GM12801 (cell line): ENCODE data around the gene MYL3.

ENCODE experiments used
- CTCF ChIP-seq: IDR thresholded peaks from one replicate; pipeline ENCODE4 v1.5.1; 2011; ENCODE audit warnings: control low read depth; ENCODE audit not compliant: insufficient read length; ENCODE audit errors: extremely low read depth

Gene MYL3

GRCh38 chr3:46897829-46898320 lies 34.6 kb upstream of the MYL3 start:
- TF ChIP-seq CTCF: no peak

DNA sequence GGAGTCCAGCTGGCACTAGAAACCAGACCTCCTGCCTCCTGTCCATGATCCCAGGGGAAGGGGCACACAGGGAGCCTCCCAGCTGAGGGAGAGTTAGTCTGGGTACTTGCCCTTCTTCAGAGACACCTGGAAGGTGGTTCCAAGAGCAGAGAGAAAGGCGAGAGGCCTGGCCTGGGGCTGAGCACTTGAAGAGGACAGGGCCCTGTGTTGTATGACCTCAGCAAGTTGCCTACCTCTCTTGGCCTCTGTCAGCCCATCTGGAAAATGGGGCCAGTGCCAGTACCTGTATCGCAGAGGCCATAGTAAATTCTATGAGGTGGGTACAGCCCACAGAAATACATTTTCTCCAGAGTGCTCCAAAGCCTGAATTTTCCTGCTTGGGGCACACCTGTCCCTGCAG lies 33.8 kb upstream of the MYL3 start:
- TF ChIP-seq CTCF: no peak

GRCh38 chr3:46896386-46896785 lies 33.1 kb upstream of the MYL3 start:
- no peak for TF ChIP-seq CTCF

DNA sequence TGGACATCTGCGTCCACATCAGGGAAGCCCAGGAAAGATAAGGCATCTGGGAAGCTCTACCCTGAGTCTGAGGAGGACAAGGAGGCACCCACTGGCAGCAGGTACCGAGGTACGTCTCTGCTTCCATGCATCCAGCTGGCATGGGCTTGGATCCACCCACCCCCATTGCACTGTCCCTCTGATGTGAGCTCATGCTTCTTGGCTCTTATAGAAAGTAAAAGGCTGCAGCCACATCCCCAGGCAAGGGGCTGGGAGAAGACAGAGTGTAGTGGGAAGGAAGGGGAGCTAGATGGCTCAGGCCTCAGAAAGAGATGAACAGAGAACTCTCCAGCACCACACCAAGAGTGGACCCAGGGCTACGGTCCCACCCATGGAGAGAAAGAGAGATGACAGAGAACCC lies 32.5 kb upstream of the MYL3 start:
- no peak for TF ChIP-seq CTCF

DNA sequence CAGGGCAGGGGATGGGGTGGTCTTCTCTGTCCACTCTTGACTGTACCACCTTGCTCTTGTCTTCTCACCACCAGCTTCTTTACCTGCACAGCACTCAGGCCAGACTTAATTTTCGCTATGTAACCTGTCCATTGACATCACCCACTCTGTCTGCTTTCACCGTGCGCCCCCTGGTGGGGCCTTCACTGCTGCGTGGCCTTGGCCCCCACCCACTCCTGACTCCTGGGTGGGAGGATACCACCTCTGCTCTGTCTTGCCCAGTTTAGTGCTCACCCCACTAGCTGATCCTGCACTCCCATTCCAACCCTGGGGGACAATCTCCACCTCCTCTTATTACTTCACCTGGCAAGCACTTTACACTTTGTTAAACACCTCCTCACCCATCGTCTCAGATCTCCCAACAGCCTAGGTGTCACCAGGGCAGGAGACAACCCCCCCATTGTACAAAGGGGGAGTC lies 32.0 kb upstream of the MYL3 start:
- TF ChIP-seq CTCF: peak; percentile 21

DNA sequence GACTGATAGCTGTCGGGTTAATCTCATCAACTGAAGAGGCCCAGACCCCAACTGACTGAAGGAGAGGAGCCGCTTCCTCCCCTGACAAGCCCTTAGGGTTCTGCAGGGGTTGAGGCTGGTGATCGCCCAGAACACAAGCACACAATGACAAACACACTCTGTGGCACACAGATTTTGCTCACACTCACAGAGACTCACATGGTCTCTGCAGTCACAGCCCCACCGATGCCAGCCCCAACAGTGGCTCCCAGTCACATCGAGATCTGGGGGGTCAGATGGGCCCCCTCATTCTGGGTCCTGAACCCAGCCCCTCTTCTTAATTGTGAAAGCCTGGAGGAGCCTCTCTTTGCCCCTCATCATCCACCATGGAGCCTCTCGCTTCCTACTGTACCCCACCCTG lies 31.0 kb upstream of the MYL3 start:
- TF ChIP-seq CTCF: no peak

GRCh38 chr3:46893763-46894162 lies 30.5 kb upstream of the MYL3 start:
- no peak for TF ChIP-seq CTCF
